Stimulated activated CD4-positive, alpha-beta T cell treated with anti-CD3 and anti-CD28 coated beads, Interleukin-2, amount 100 ng/mL, for 24 hours (primary cell): ENCODE results near the gene PDLIM4.

ENCODE experiments used
- DNase-seq, 2 donors: peaks; one replicate each; pipeline ENCODE4 v3.0.0-alpha.2; 2020

PDLIM4 gene

DNA sequence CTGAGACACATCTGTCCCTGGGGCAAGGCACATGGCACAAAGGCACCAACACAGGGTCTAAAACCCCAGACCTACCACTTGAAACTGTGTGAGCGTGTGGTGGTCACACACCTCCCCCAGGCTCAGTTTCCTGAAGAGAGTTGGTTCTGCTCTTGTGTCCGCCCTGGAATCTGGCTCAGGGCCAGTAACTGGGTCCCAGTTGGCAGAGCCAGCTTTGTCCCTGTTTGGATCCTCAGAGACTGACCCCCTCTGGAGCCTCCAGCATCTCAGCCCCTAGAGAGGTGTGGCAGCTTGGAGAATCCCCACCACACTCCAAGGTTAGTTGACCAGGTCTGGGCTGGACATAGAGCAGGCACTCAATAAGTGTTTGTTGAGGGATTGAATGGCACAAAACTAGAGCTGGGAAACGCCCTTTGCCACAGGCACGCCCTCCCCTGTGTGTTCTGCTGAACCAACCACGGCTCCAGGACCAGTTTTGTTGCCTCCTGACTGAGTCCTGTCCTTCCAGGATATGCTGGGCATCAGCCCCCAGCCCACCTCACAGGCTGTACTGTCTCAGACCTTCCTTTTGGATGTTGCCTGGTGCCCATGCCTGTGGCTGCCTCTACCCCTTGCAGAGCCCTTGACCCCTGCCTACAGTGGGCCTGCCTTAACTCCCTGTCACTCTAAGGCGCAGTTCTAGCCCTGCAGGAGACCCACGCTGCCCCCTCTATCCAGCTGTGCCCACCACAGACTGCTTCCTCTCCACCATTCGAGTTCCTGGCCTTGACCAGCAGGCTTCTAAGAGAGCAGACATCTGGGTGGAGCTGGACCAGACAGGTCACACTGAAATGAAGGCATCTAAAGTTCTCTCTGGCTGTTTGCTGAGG lies 3.8 kb upstream of the PDLIM4 start:
- no peak for DNase-seq

DNA sequence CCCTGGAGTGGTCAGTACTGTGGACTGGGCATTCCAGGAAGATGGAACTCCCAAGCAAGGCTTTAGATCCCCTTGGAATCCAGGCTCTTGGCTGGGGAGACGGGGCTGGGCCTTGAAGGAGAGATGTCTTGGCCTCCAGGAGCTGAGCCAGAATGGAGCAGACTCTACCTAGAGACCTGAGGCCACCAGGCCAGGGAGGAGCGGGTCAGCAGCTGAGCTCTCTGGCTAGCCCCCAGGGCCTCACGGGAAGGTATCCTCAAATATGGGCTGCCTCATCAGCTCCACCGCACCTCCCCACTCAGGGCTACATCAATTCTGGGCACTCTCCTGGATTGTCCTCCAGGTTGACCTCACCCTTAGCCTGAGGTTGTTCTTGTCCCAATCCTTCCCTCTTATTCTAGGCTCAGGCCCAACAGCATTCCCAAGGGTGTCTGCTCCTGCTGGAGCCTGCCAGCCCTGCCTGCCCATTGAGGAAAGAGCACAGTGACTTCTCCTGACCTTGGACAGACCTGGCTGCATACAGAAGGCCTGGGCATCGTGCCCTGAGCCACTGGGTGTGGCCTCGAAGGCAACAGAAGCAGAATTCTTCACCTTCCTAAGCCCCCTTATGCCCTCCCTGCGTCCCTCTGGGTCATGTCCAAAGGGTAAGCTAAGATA lies 3.0 kb upstream of the PDLIM4 start:
- no peak for DNase-seq

DNA sequence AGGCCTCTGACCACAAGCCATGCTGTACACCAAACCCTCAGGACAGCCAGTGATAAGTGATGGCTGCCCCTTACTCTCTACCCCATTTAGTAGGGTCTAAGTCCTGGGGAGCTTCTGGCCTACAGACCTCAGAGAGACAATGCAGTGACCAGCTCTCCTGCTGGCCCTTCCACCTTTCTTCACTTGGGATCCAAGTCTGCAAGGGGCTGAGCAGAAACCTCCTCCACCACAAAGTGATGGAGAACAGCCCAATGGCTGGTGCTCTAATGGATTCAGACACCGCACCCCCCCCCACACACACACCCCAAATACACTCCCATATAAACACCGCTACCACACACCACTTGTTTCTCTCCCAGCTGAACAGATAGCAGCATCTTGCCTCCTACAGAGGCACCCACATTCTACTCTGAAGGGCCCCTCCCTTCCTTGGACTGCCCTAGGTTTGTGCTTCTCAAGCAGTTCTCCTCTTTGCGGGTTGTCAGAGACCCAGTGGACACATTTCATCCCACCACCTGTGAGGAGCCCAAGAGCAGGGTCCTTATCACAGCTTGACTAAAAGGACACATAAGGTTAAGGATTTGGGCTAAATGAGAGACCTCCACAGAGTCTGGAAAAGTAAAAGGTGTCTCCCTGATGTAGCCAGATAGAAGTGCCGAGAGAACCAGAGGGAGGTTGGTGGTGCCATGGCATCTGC lies 1.3 kb upstream of the PDLIM4 start:
- DNase-seq: no peak

DNA sequence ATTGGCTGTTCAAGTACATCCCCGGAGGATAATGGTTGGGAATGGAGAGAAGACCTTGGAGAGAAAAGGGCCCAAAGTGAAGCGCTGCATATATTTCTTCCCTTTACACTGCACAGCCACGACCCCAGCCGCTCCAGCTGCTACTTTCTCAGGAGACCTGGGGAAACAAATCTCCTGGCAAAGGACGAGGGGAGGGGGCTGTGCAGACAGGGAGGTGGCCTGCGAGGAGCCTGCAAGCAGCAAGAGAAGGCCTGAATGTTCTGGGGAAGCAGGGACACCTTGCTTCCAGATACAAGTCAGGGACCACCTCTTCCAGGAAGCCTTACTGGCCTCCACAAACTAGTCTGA lies 739 bp upstream of the PDLIM4 start:
- no peak for DNase-seq

GRCh38 chr5:132258102-132259068 lies 889 bp downstream of the PDLIM4 start:
- DNase-seq: peak in 1 of 2 donors; percentile 16

DNA sequence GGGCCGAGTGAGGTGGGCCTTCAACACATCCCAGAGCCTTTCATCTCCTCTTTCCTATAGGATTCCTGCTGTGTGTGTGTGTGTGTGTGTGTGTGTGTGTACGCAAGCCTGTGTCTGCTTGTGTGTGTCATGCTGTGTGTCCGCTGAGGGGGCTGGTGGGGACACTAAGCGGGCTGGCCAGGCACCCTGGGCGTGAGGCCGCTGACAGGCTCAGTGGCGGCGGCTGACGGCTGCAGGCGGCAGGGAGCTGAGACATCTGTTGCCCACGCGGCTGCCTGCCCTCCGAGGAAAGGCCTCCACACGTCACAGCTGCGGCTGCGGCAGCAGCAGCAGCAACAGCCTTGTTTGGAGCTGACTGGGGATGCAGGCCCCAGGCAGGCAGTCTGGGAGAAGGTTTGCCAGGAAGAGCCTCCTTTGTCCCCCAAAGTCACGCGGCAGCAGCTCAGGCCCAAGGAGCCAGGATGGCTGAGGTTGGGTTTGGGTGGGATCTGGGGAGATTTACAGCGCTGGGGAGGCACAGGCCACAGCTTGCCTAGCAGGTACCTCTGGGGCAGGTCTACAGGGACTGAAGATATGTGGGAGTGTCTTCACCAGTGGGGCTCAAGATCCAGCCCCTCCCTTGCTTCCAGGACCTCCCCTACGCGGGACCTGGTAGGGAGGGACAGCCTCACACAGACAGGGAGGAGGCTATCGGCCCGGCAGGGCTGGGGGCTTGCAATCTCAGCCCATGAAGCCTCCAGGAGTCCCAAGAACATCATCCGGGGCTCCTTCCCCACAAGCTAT lies 1.8 kb downstream of the PDLIM4 start:
- DNase-seq: peak in 1 of 2 donors; percentile 10

GRCh38 chr5:132260051-132260450 lies 2.6 kb downstream of the PDLIM4 start:
- DNase-seq: peak in 1 of 2 donors; percentile 14

GRCh38 chr5:132260714-132261551 lies 3.4 kb downstream of the PDLIM4 start:
- peak; percentile 42 to 48 for DNase-seq

GRCh38 chr5:132261881-132262845 lies 4.7 kb downstream of the PDLIM4 start:
- peak in 1 of 2 donors; percentile 14 for DNase-seq

DNA sequence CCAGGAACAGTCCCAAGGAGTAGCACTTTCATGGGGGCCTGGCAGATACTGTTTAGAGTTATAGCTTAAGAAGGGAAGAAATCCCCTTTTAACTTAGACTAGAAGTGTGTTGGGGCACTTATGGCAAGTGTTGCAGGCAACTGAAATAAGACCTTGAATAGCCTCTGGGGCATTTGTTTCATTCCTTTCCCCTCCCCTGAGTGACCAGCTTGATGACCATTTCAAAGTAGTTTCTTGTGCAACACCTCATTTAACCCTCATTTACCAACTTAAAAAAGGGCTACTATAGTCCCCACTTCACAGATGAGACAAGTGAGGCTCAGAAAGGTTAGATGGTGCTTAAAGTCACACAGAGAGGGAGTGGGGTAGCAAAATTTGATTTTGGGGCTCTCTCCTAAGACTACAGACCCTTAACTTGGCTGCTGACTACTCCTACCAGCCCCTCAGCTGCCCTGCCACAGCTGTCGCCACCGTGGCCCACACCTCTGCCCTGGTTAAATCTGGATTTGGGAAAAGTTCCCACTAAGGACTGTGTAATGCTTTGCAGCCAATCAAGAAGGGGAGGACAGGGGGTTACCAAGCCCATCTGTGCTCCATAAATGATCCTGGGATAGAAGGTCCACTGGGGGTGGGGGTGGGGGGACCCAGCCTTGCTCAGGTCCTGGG lies 5.5 kb downstream of the PDLIM4 start:
- DNase-seq: peak in 1 of 2 donors; percentile 8

DNA sequence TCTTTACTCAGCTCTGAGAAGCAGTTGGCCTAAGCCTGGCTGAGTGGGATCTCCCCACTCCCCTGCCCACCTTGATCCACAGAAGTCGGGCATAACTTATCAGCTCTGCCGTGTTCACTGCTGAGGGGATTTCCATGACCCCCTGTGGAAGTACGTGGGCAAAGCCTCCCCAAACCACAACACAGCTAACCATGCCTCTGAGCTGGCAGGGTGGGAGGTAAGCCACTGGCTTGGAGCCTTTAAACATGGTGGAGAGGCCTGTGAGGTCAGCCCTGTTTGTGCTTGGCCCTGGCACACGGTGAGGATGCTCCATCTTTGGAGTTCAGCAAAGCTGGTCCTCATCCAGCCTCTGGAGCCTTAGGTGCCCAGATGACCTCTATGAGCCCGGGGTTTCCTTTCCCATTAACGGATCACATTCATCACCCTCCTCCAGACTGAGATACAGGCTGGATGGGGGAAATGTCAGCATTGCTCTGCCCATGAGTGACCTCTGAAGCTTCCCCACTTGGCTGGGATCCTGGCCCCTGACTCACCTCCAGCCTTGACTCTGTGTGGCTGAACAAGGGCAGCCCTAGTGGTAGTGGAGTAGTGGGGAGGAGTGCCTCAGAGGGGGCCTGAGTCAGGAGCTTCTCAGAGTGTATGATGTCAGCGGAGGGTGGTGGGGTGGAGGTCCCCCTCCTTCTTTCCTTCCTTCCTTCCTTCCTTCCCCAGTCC lies 6.2 kb downstream of the PDLIM4 start:
- DNase-seq: peak in 1 of 2 donors; percentile 28

GRCh38 chr5:132264546-132265335 lies 7.2 kb downstream of the PDLIM4 start:
- DNase-seq: peak in 1 of 2 donors; percentile 8

- DNase-seq: peak in 1 of 2 donors; percentile 14
Observed at GRCh38 chr5:132265336-132266030, 8.0 kb downstream of the PDLIM4 start.

GRCh38 chr5:132266031-132266835 lies 8.7 kb downstream of the PDLIM4 start:
- peak in 1 of 2 donors; percentile 14 for DNase-seq

GRCh38 chr5:132266836-132267160 lies 9.3 kb downstream of the PDLIM4 start:
- DNase-seq: no peak
